ENCODE measurements around the gene SDHA.
"Not testable (repeated sequence)": the region's sequence is repeated elsewhere in the genome, so short reads cannot be mapped to it uniquely, and the experiment has no call there.

GRCh38 chr5:227375-227774 lies 9.3 kb downstream of the SDHA start:
- not testable (repeated sequence) for TF ChIP-seq CTCF (IDR thresholded peaks at IDR 0.05); EZH2 (IDR thresholded peaks at IDR 0.05; ENCODE audit: borderline replicate concordance, insufficient read depth, low read depth, low read length, poor library complexity, severe bottlenecking)

Measured in B cell (primary cell).